Measurements from ENCODE around the gene TBC1D22A. TPM values are rescaled to one million over a fixed set of nuclear protein-coding genes. Genes with fewer than 3 reads are reported as not detected.

The TBC1D22A gene
- total RNA-seq, 1 experiment from 2014 or later: 20.9 TPM

DNA sequence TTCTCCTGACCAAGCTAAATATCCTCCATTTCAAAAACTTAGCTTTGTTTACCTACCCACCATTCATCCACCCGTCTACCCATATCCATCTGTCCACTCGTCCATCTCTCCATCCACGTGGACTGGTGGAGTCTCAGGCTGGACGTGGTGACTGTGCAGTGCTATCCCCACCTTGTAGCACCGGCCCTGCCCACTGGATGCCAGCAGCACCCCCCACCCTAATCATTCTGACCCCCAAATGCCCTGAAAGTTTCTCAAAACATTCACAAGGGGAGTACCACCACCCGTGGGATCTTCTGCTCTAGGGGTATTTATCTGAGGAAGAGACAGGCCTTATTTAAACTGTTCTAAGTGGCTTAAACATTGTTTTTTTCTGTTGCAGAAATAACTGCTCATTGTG is 206.4 kb downstream of the TBC1D22A start:
- H3K79me2 ChIP-seq (ENCODE audit: insufficient read depth, low read length): no peaks in the 10 kb centered on the region
- no peak overlapping the region for H3K4me3 ChIP-seq (replicated peaks in 1 of 2; ENCODE audit: low read depth in 1 of 2, low read length in 2 of 2)
- no peak overlapping the region for H3K4me2 ChIP-seq (ENCODE audit: low read length)
- no peaks in the 10 kb centered on the region for H4K20me1 ChIP-seq (ENCODE audit: insufficient read depth)
- POLR2A ChIA-PET: no interaction called here
- H3K4me1 ChIP-seq (ENCODE audit: control insufficient read depth in 1 of 2, insufficient read depth in 2 of 2, low read length in 2 of 2): no peaks in the 10 kb centered on the region
- H3K36me3 ChIP-seq (ENCODE audit: control insufficient read depth in 1 of 2, insufficient read depth in 2 of 2, low read length in 2 of 2): no peaks in the 10 kb centered on the region
- BruUV-seq (replicated peaks): no TSS peak
- ATAC-seq (no peak), DNase-seq (ENCODE audit: low read depth, low spot score) (no peak)
- H3K9me2 ChIP-seq (ENCODE audit: insufficient read depth): no peaks in the 10 kb centered on the region
- H3K27me3 ChIP-seq (ENCODE audit: insufficient read depth, low read length): no peaks in the 10 kb centered on the region
- RAD21 ChIA-PET (ENCODE audit: low non-redundant PET in 1 of 2, low total read pairs in 2 of 2, uncharacterized antibody in 2 of 2, unreplicated experiment in 2 of 2): no interaction called here
- no peak overlapping the region for H2AFZ ChIP-seq (ENCODE audit: low read depth, low read length, poor library complexity, severe bottlenecking)
- intact Hi-C loops (cut with micrococcal nuclease): no loop called here
- H3K9me3 ChIP-seq (ENCODE audit: control insufficient read depth in 1 of 2, insufficient read depth in 1 of 2, low read depth in 1 of 2, low read length in 2 of 2): no peaks in the 10 kb centered on the region
- no peak for TF ChIP-seq JUND (IDR thresholded peaks at IDR 0.05)
- TF ChIP-seq YY1 (IDR thresholded peaks at IDR 0.05; ENCODE audit: extremely low read depth, insufficient replicate concordance, low read depth, low read length): no peak
- no peak for TF ChIP-seq EZH2phosphoT487 (IDR thresholded peaks at IDR 0.05; ENCODE audit: borderline replicate concordance)
- TF ChIP-seq ZFX (IDR thresholded peaks at IDR 0.05): no peak
- TF ChIP-seq TCF7L2 (IDR thresholded peaks at IDR 0.05; ENCODE audit: borderline replicate concordance, extremely low read depth, insufficient read depth, insufficient read length): no peak
- no peak for TF ChIP-seq SP1 (IDR thresholded peaks at IDR 0.05; ENCODE audit: low read depth)
- TF ChIP-seq, protein P1, sequence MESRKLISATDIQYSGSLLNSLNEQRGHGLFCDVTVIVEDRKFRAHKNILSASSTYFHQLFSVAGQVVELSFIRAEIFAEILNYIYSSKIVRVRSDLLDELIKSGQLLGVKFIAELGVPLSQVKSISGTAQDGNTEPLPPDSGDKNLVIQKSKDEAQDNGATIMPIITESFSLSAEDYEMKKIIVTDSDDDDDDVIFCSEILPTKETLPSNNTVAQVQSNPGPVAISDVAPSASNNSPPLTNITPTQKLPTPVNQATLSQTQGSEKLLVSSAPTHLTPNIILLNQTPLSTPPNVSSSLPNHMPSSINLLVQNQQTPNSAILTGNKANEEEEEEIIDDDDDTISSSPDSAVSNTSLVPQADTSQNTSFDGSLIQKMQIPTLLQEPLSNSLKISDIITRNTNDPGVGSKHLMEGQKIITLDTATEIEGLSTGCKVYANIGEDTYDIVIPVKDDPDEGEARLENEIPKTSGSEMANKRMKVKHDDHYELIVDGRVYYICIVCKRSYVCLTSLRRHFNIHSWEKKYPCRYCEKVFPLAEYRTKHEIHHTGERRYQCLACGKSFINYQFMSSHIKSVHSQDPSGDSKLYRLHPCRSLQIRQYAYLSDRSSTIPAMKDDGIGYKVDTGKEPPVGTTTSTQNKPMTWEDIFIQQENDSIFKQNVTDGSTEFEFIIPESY (IDR thresholded peaks at IDR 0.05; ENCODE audit: extremely low read depth, insufficient replicate concordance, low read length): no peak
- TF ChIP-seq, protein P2, sequence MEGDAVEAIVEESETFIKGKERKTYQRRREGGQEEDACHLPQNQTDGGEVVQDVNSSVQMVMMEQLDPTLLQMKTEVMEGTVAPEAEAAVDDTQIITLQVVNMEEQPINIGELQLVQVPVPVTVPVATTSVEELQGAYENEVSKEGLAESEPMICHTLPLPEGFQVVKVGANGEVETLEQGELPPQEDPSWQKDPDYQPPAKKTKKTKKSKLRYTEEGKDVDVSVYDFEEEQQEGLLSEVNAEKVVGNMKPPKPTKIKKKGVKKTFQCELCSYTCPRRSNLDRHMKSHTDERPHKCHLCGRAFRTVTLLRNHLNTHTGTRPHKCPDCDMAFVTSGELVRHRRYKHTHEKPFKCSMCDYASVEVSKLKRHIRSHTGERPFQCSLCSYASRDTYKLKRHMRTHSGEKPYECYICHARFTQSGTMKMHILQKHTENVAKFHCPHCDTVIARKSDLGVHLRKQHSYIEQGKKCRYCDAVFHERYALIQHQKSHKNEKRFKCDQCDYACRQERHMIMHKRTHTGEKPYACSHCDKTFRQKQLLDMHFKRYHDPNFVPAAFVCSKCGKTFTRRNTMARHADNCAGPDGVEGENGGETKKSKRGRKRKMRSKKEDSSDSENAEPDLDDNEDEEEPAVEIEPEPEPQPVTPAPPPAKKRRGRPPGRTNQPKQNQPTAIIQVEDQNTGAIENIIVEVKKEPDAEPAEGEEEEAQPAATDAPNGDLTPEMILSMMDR (IDR thresholded peaks at IDR 0.05 in 2 of 3, conservative IDR thresholded peaks at IDR 0.05 in 1 of 3; ENCODE audit: borderline replicate concordance in 1 of 3, insufficient read depth in 1 of 3, low read depth in 2 of 3, low read length in 2 of 3): no peak
- no peak for TF ChIP-seq CBX3 (IDR thresholded peaks at IDR 0.05; ENCODE audit: low read depth)
- no peak for TF ChIP-seq EGR1 (IDR thresholded peaks at IDR 0.05; ENCODE audit: low read depth)
- TF ChIP-seq ELF1 (IDR thresholded peaks at IDR 0.05; ENCODE audit: borderline replicate concordance, low read depth): no peak
- TF ChIP-seq POLR2A (IDR thresholded peaks at IDR 0.05; ENCODE audit: borderline replicate concordance, extremely low read depth, insufficient read depth, insufficient read length): no peak
- no peak for TF ChIP-seq SIN3A (IDR thresholded peaks at IDR 0.05; ENCODE audit: low read depth)
- no peak for TF ChIP-seq SRF (IDR thresholded peaks at IDR 0.05; ENCODE audit: low read depth)
- TF ChIP-seq, protein P3, sequence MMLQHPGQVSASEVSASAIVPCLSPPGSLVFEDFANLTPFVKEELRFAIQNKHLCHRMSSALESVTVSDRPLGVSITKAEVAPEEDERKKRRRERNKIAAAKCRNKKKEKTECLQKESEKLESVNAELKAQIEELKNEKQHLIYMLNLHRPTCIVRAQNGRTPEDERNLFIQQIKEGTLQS (IDR thresholded peaks at IDR 0.05): no peak
- TF ChIP-seq, protein P4, sequence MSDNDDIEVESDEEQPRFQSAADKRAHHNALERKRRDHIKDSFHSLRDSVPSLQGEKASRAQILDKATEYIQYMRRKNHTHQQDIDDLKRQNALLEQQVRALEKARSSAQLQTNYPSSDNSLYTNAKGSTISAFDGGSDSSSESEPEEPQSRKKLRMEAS (IDR thresholded peaks at IDR 0.05): no peak
- no peak for TF ChIP-seq ZNF274 (IDR thresholded peaks at IDR 0.05; ENCODE audit: low read depth, low read length)
- H3K27ac ChIP-seq (ENCODE audit: low read depth, low read length): no peak overlapping the region
- H3K9ac ChIP-seq (ENCODE audit: low read length): no peak overlapping the region
- CTCF ChIA-PET: no interaction called here
